Measurements from ENCODE around the gene SELENOT. TPM values are rescaled to one million over a fixed set of nuclear protein-coding genes. Genes with fewer than 3 reads are reported as not detected.
"Not testable (repeated sequence)": the region's sequence is repeated elsewhere in the genome, so short reads cannot be mapped to it uniquely, and the experiment has no call there.

SELENOT gene
- total RNA-seq, 1 donor from 2014 or later, result 116 TPM

DNA sequence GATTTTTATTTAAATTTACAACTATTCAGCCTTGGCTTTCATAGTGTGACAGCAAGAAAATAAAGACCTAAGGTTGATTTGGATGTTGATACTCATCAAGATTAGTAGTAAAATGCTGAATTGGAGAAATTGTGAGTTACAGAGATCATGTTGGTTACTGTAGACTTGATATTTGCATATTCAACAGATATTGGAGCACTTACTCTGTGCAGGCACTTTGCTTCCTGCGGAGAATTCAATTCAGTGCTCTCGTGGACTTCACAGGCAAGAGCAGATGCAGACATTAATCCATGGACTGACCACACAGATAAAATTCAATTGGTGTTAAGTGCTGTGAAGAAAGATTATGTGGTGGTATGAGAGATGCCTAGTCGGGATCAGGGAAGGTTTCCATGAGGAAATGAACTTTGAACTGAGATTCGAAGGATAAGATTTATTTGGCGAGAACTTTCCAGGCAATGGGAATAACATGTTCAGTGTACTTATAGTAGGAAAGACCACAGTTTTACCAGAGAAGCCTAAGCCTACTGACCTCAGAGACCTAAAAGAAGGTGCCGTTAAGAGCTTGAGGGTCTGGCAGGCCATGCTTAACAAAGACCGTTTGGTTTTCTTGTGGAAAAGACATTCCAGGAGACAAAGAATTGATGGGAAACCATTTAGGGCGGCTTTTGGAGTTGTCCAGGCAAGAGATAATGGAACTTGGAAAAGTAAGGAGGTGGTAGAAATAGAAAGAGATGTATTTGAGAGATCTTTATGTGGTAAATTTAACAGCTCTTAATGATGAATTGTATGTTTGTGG, 4.3 kb downstream of the SELENOT start:
- DNase-seq (ENCODE audit: low spot score), result no peak

DNA sequence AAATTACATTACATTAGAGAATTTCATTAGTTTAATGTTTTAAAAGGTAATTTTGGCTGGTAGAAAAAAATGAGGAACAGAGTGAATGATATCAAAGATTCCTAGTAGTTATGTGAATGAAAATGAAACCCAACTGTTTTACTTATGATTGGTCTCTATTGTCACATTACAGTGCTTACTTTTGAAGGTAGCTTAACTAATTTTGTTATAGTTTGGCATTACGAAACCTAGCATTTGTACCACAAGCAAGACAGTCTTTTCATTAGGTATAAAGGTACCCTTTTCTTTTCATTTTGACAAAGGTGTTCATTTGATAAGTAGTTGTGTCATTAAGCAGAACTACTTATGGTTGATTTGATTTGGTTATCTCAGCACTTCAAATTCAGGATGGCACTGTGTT, 6.9 kb downstream of the SELENOT start:
- no peak for DNase-seq (ENCODE audit: low spot score)

DNA sequence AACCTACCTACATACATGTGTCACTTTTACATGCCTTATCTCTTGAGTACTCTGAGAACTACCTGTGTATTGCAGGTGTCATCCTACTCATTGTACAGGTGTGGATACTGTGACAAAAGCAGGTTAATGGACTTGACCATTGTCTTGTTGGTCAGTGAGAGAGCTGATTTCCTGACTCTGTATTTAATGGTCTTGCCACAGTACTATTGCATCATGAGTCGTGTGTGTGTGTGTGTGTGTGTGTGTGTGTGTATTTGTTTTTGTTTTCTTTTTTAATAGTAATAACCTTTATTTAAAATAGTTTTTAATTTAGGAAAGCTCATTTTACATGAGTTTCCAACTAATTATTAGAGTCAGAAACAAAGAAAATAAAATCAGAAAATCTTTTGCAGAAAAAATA, 7.7 kb downstream of the SELENOT start:
- DNase-seq (ENCODE audit: low spot score), result no peak

DNA sequence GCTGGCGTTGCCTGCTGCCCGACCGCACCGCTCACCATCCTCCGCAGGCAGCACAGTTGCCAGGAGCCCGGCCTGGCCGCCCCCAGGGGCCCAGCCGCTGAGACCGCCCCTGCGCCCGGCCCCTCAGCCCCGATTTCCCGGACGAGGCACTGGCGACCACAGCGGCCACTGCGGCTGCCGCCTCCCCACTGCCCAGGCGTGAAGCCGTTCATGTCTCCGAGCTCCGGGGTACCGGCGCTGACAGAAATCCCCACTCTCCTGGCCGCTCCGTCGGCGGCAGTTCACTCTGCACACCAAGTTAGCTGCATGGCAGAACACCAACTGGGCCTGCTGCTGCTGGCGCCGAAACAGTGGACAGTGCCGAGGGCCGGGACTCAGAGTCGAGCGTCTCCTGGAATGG, 8.5 kb downstream of the SELENOT start:
- DNase-seq (ENCODE audit: low spot score), result no peak

DNA sequence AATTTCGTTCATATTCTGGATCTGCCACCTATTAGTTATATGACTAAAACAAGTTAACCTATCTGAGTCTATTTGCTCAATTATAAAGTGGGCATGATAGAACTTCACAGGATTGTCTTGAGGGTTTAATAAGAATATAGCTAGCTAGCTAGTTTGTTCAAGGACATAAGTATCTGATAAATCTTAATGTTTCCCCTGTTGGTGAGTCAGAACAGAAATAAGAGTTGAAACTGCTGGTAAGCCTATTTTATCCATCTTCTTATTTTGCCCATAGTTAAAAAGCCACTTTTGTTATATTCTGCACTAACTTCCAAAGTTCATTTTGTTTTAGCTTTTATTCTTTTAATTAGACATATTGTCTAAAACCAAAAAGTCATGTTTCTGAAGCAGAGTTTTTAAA, 9.4 kb downstream of the SELENOT start:
- DNase-seq (ENCODE audit: low spot score), result no peak

GRCh38 chr3:150613034-150613433, 9.9 kb downstream of the SELENOT start:
- no peak for DNase-seq (ENCODE audit: low spot score)

GRCh38 chr3:150613709-150614480, 10.8 kb downstream of the SELENOT start:
- DNase-seq (ENCODE audit: low spot score), result no peak

DNA sequence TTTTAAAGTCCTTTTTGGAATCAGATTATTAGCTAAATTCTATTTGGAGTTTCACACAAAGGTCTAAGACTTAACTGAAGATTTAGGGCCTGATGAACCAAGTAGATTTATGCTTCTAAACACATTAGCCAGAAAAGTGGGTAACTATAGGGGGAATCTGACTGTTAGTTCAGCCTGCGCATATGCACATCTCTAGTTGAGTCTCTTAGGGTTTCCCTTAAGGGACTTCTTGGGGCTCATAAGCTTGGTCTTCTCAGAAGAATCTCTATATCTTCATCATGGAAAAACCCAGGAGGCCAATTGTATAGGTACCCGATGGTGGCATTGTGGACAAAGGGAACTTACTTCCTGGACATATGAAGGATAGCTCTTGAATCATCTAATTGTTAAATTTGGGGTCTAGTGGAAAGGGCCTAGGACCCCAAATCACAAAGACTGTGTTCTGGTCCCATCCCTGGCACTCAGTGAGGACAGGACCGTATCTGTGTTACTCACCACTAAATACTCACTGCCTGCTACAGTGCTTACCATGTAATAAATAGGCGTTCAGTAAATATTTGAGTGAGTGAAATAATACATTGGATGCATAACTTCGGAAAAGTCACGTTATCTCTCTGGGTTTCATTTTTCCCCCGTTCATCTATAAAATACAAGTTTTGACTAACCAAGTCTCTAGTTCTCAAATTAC, 17.0 kb downstream of the SELENOT start:
- DNase-seq (ENCODE audit: low spot score), result no peak

DNA sequence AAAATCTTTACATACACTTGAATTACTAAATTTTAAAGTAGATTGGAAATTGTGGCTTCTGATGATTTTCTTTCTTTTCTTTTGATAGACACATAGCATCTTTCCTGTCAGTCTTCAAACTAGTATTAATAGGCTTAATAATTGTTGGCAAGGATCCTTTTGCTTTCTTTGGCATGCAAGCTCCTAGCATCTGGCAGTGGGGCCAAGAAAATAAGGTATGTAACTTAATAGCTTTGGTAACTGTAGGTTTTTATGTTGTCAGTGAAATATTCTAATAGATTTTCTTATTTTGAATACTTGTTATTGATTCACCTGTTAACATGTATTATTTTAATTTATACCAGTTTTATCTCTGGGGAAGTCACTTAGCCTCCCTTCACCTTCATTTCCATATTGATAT, 19.8 kb downstream of the SELENOT start:
- not testable (repeated sequence) for DNase-seq (ENCODE audit: low spot score)

GRCh38 chr3:150623945-150624344, 20.8 kb downstream of the SELENOT start:
- no peak for DNase-seq (ENCODE audit: low spot score)

- DNase-seq (ENCODE audit: low spot score), result no peak
These were observed 23.2 kb downstream of the SELENOT start for GRCh38 chr3:150626148-150626930.

GRCh38 chr3:150627557-150627956, 24.4 kb downstream of the SELENOT start:
- DNase-seq (ENCODE audit: low spot score), result no peak

- no peak for DNase-seq (ENCODE audit: low spot score)
These were observed 28.5 kb downstream of the SELENOT start for GRCh38 chr3:150631515-150632221.

GRCh38 chr3:150635076-150635475, 32.0 kb downstream of the SELENOT start:
- no peak for DNase-seq (ENCODE audit: low spot score)

DNA sequence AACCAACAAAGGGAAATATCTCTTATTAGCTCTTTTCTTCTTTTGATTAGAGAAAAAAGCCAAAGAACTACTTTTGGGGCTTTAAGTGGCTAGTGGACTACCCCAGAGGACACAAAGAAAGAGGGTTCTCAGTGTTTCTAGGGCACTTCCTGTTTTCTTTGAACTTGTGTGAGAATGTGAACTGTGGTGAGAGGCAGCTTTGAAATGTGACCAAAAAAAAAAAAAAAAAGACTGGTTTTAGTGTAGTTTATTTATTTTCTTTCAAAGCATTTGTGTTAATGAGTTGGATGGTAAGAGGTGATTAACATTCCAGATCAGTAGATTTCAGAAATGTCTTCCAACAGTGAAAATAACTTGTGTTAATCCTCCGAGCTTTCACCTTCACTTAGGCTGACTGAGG, 32.4 kb downstream of the SELENOT start:
- DNase-seq (ENCODE audit: low spot score), result no peak

DNA sequence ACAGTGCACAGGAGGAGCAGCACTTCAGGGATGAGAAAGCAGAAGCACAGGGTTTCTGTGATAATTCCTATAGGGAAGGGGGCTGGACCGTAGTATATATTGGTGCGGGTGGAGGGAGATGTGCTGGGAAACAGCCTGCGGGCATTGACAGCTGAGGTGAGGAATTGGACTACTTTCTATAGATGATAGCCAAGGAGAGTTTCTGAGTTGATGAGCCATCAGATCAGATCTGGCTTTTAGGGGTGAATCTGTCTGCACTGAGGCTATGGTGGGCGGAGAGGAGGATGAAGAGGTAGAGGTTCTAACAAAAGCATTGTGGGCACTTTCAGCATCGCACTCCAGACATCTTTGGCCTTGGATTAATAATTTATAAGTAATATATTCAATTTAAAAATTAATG, 33.1 kb downstream of the SELENOT start:
- DNase-seq (ENCODE audit: low spot score), result no peak

DNA sequence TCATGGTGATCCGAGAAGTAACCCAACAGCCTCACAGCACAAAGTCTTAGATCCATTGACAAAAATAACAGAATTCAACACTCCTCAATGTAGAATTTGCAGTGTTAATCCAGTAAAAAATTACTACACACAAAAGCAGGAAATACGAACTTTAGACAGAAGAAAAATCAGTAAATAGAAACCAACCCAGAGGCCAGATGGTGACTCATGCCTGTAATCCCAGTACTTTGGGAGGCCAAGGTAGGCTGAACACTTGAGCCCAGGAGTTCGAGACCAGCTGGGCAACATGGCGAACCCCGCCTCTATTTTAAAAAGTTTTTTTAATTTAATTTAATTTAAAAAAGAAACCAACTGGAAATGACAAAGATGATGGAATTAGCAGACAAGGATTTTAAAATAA, 36.1 kb downstream of the SELENOT start:
- no peak for DNase-seq (ENCODE audit: low spot score)

DNA sequence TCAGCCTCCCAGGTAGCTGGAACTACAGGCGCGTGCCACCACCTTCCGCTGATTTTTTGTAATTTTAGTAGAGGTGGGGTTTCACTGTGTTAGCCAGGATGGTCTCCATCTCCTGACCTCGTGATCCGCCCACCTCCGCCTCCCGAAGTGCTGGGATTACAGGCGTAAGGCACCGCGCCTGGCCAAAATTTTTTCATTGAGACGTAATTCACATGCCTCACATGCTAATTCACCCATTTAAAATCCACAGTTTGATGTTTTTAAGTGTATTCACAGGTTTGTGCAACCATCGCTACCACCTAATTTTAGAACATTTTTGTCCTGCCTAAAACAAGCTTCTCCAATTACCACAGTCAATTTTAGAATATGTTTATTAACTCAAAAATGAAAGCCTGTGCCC, 37.1 kb downstream of the SELENOT start:
- no peak for DNase-seq (ENCODE audit: low spot score)

- no peak for DNase-seq (ENCODE audit: low spot score)
These were observed 50.0 kb downstream of the SELENOT start for GRCh38 chr3:150653110-150653561.

DNA sequence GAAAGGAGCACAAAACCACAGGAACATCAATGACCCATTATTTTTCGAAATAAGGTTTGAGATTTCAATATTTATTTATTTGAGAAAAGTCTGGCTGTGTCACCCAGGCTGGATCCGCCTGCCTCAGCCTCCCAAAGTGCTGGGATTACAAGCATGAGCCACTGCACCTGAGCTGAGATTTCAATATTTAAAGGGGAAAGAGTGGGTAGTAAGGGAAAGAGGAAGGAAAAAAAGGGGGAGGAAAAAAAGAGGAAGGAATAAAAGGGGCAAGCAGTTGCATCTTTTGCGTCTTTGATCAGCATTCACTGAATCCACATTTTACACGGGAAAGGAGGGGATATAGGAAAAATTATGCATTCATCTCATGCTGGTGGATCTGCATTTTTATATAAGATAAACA, 53.2 kb downstream of the SELENOT start:
- DNase-seq (ENCODE audit: low spot score), result no peak
